ENCODE data around the gene CHTF18.

Gene CHTF18

DNA sequence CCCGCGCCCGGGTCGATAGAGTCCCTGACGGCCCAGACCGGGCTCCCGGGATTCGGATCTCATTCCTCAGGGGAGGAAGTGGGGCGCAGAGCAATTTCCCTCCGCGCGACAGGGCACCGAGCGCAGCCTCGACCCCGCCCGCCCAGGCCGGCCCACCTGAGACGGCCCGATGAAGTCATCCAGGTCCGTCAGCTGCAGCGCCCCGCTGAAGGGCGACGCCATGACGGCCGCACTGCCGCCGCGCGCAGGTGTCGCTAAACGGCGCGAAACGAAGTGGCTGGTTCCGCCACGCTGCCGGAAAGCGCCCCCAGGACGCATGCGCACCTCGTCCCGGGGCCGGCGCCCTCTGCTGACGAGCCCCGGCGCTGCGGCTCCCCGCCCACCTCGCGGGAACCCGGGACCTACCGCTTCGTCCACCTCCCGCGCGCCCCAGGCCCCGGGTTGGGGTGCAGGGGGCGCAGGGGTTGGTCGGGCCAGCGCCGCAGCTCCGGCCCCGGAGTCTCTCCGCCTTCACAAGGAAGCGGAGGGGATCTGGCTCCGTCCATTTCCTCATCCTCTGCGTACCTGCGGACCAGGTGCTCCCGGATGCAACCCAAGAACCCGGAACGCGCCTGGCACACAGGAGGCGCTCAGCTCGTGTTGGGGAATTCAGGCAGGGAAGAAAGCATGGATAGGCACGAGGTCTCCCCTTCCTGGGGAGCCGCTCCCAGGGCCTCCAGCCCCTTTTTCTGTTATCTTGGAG, 47.5 kb upstream of the CHTF18 start, which contains the start of gene CIAO3:
CIAO3 (minus strand) TSS at position 234 of the 742 bp plus-strand sequence; CDS start at position 222, 12 bp downstream.
- ChIA-PET POLR2A (interaction anchor here (0.7 to 1.7 kb wide), 9 partner anchors 9 to 48 kb away, joined by 3 to 11 read pairs (median 4); partner anchors contain the start of genes ANTKMT and CHTF18), CTCF (interaction anchor here (0.5 to 3.2 kb wide), 13 partner anchors 8 to 390 kb away, joined by 3 to 16 read pairs (median 4); partner anchors contain the start of genes ANTKMT, CCDC78 and HAGHL)
- H3K9me3 ChIP-seq (ENCODE audit: control insufficient read depth, insufficient read depth, low read depth, low read length), result no peaks in the 10 kb centered on the region
- H3K4me1 ChIP-seq (ENCODE audit: control insufficient read depth, insufficient read depth, low read length), result 0 out of 2 replicates have a peak, but pooled peaks cover 2% of the 10 kb centered on the region
- peaks cover 3 to 25% of the 10 kb centered on the region in 2 experiments; a peak in 2 of 3 replicates for H3K36me3 ChIP-seq (ENCODE audit: control insufficient read depth in 2 of 2, insufficient read depth in 1 of 2, low read length in 2 of 2)
- H3K27ac ChIP-seq (ENCODE audit: extremely low read depth, low read depth, low read length), result peak within 1 kb of the TSS; percentile 67; the same call in 1 of the 2 replicates
- H3K4me3 ChIP-seq (ENCODE audit: low read depth, low read length), result peak within 1 kb of the TSS; percentile 80
- TF ChIP-seq KLF10 (tag by site-specific recombination; IDR thresholded peaks at IDR 0.05), result peak; percentile 82; the same call in 1 of the 2 replicates
- TF ChIP-seq ZNF133 (tag by site-specific recombination; IDR thresholded peaks at IDR 0.05), result no peak
- TF ChIP-seq ZNF645 (tag by site-specific recombination; IDR thresholded peaks at IDR 0.05), result no peak
- TF ChIP-seq ZNF639 (tag by site-specific recombination; IDR thresholded peaks at IDR 0.05), result peak; percentile 89
- TF ChIP-seq ZNF561 (tag by site-specific recombination; IDR thresholded peaks at IDR 0.05; ENCODE audit: borderline replicate concordance), result 0 out of 2 replicates have a peak, but pooled peaks have one; percentile 19
- TF ChIP-seq, protein P1, sequence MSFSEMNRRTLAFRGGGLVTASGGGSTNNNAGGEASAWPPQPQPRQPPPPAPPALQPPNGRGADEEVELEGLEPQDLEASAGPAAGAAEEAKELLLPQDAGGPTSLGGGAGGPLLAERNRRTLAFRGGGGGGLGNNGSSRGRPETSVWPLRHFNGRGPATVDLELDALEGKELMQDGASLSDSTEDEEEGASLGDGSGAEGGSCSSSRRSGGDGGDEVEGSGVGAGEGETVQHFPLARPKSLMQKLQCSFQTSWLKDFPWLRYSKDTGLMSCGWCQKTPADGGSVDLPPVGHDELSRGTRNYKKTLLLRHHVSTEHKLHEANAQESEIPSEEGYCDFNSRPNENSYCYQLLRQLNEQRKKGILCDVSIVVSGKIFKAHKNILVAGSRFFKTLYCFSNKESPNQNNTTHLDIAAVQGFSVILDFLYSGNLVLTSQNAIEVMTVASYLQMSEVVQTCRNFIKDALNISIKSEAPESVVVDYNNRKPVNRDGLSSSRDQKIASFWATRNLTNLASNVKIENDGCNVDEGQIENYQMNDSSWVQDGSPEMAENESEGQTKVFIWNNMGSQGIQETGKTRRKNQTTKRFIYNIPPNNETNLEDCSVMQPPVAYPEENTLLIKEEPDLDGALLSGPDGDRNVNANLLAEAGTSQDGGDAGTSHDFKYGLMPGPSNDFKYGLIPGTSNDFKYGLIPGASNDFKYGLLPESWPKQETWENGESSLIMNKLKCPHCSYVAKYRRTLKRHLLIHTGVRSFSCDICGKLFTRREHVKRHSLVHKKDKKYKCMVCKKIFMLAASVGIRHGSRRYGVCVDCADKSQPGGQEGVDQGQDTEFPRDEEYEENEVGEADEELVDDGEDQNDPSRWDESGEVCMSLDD (tag by site-specific recombination; IDR thresholded peaks at IDR 0.05), result peak; percentile 66
- TF ChIP-seq ZNF624 (tag by site-specific recombination; IDR thresholded peaks at IDR 0.05), result no peak
- 0 out of 2 replicates have a peak, but pooled peaks have one; percentile 27 for TF ChIP-seq ZNF2 (tag by site-specific recombination; IDR thresholded peaks at IDR 0.05)
- TF ChIP-seq ZNF341 (tag by site-specific recombination; IDR thresholded peaks at IDR 0.05; ENCODE audit: low read depth), result no peak
- TF ChIP-seq, protein P2, sequence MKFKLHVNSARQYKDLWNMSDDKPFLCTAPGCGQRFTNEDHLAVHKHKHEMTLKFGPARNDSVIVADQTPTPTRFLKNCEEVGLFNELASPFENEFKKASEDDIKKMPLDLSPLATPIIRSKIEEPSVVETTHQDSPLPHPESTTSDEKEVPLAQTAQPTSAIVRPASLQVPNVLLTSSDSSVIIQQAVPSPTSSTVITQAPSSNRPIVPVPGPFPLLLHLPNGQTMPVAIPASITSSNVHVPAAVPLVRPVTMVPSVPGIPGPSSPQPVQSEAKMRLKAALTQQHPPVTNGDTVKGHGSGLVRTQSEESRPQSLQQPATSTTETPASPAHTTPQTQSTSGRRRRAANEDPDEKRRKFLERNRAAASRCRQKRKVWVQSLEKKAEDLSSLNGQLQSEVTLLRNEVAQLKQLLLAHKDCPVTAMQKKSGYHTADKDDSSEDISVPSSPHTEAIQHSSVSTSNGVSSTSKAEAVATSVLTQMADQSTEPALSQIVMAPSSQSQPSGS (tag by site-specific recombination; IDR thresholded peaks at IDR 0.05; ENCODE audit: low read depth), result peak; percentile 87
- TF ChIP-seq ZNF571 (tag by site-specific recombination; IDR thresholded peaks at IDR 0.05), result no peak
- TF ChIP-seq KLF9 (tag by site-specific recombination; IDR thresholded peaks at IDR 0.05; ENCODE audit: low read depth), result peak; percentile 92
- TF ChIP-seq ZNF391 (tag by site-specific recombination; IDR thresholded peaks at IDR 0.05; ENCODE audit: borderline replicate concordance, low read depth), result peak; percentile 80; the same call in 1 of the 2 replicates
- no peak for TF ChIP-seq ZNF138 (tag by site-specific recombination; IDR thresholded peaks at IDR 0.05; ENCODE audit: borderline replicate concordance)
- TF ChIP-seq ZNF37A (tag by site-specific recombination; IDR thresholded peaks at IDR 0.05), result no peak
- 0 out of 2 replicates have a peak, but pooled peaks have one; percentile 64 for TF ChIP-seq ZNF24 (tag by site-specific recombination; IDR thresholded peaks at IDR 0.05)
- peak; percentile 91 for TF ChIP-seq SP3 (tag by site-specific recombination; IDR thresholded peaks at IDR 0.05)
- TF ChIP-seq TCF7L2 (IDR thresholded peaks at IDR 0.05; ENCODE audit: borderline replicate concordance, low read depth, low read length), result no peak
- TF ChIP-seq ZNF558 (tag by site-specific recombination; IDR thresholded peaks at IDR 0.05), result no peak
- peak; percentile 33; the same call in 1 of the 2 replicates for TF ChIP-seq ZNF398 (tag by site-specific recombination; IDR thresholded peaks at IDR 0.05)
- peak; percentile 72 for TF ChIP-seq ZBTB17 (tag by site-specific recombination; IDR thresholded peaks at IDR 0.05)
- TF ChIP-seq PRDM1 (tag by site-specific recombination; IDR thresholded peaks at IDR 0.05), result no peak
- peak; percentile 47; the same call in 1 of the 2 replicates for TF ChIP-seq ZSCAN30 (tag by site-specific recombination; IDR thresholded peaks at IDR 0.05)
- TF ChIP-seq ZNF837 (tag by site-specific recombination; IDR thresholded peaks at IDR 0.05), result no peak
- peak; percentile 49 for TF ChIP-seq PATZ1 (tag by site-specific recombination; IDR thresholded peaks at IDR 0.05)
